Parathyroid adenoma (tissue), 2 donors: ENCODE data around the gene HMBS.

Experiments
- H2AFZ ChIP-seq: fragments of 300-600 bp; sonication (generic); one replicate; pipeline ENCODE4 v1.7.0; 2017; ENCODE audit warnings: antibody characterized with exemption, mild to moderate bottlenecking
- H3K27ac ChIP-seq: fragments of 300-600 bp; sonication (generic); one replicate; pipeline ENCODE4 v1.7.0; 2017
- H3K27me3 ChIP-seq: fragments of 300-600 bp; sonication (generic); one replicate; pipeline ENCODE4 v1.7.0; 2017; ENCODE audit warnings: low read length; ENCODE audit not compliant: control insufficient read depth, insufficient read depth
- H3K36me3 ChIP-seq: fragments of 300-600 bp; sonication (generic); one replicate; pipeline ENCODE4 v1.7.0; 2017; ENCODE audit warnings: low read length; ENCODE audit not compliant: control insufficient read depth, insufficient read depth
- H3K4me1 ChIP-seq: fragments of 300-600 bp; sonication (generic); one replicate; pipeline ENCODE4 v1.7.0; 2017; ENCODE audit warnings: control low read depth
- H3K4me2 ChIP-seq: fragments of 300-600 bp; sonication (generic); one replicate; pipeline ENCODE4 v1.7.0; 2017; ENCODE audit warnings: low read length
- H3K4me3 ChIP-seq: fragments of 300-600 bp; sonication (generic); one replicate; pipeline ENCODE4 v1.7.0; 2017; ENCODE audit warnings: low read depth, low read length
- H3K79me2 ChIP-seq: fragments of 300-600 bp; sonication (generic); one replicate; pipeline ENCODE4 v1.7.0; 2017; ENCODE audit warnings: control low read depth
- H3K9ac ChIP-seq: fragments of 300-600 bp; sonication (generic); one replicate; pipeline ENCODE4 v1.7.0; 2017; ENCODE audit warnings: mild to moderate bottlenecking
- H3K9me3 ChIP-seq: fragments of 300-600 bp; sonication (generic); one replicate; pipeline ENCODE4 v1.7.0; 2017; ENCODE audit warnings: low read length; ENCODE audit not compliant: control insufficient read depth
- TF ChIP-seq, protein P1 (sequence below): fragments of 300-600 bp; sonication (generic); IDR thresholded peaks from one replicate; pipeline ENCODE4 v1.7.0; 2017; ENCODE audit warnings: antibody characterized with exemption, mild to moderate bottlenecking
- donor health status: primary hyperparathyroidism.

The HMBS gene

DNA sequence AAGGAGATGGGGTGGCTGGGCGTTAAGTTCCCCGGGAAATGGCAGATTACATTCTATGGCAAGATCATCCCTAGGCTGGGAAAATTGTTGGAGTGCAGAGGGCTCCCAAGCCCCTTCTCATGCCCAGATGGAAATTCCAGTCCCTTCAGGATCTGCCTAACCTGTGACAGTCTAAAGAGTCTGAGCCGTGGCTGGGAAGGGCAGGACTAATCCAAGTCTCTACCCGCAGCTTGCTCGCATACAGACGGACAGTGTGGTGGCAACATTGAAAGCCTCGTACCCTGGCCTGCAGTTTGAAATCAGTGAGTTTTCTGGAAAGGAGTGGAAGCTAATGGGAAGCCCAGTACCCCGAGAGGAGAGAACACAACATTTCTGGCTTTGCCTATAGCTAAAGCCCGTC lies 3.7 kb downstream of the HMBS start:
- Histone ChIP-seq H3K79me2 (no peaks in the 10 kb centered on the region), H3K27me3 (no peaks in the 10 kb centered on the region), H3K9ac (no peak overlapping the region), H2AFZ (no peak overlapping the region), H3K9me3 (no peaks in the 10 kb centered on the region), H3K36me3 (no peaks in the 10 kb centered on the region), H3K4me2 (no peak overlapping the region), H3K4me3 (no peak overlapping the region), H3K4me1 (peaks cover 10% of the 10 kb centered on the region), H3K27ac (no peak overlapping the region)
- TF ChIP-seq, protein P1, sequence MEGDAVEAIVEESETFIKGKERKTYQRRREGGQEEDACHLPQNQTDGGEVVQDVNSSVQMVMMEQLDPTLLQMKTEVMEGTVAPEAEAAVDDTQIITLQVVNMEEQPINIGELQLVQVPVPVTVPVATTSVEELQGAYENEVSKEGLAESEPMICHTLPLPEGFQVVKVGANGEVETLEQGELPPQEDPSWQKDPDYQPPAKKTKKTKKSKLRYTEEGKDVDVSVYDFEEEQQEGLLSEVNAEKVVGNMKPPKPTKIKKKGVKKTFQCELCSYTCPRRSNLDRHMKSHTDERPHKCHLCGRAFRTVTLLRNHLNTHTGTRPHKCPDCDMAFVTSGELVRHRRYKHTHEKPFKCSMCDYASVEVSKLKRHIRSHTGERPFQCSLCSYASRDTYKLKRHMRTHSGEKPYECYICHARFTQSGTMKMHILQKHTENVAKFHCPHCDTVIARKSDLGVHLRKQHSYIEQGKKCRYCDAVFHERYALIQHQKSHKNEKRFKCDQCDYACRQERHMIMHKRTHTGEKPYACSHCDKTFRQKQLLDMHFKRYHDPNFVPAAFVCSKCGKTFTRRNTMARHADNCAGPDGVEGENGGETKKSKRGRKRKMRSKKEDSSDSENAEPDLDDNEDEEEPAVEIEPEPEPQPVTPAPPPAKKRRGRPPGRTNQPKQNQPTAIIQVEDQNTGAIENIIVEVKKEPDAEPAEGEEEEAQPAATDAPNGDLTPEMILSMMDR = no peak

DNA sequence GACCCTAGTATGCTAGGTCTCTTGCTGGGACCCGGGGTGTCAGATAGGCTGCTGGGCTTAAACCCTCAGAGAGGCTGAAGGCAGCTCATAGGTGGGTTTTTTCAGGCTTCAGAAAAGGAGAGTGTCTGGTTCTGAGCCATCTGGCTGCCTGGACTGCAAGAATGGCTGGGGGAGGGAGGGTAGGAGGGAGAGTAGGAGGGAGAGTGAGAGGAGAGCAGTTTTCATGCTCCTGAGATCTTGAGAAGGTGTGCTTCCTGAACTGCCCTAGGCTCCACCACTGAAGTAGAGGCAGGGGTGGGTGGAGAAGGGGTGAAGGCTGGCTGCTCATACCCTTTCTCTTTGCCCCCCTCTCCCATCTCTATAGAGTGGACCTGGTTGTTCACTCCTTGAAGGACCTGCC lies 4.6 kb downstream of the HMBS start:
- TF ChIP-seq, protein P1 = no peak
- Histone ChIP-seq H3K79me2 (no peaks in the 10 kb centered on the region), H3K27me3 (no peaks in the 10 kb centered on the region), H3K4me3 (no peak overlapping the region), H2AFZ (no peak overlapping the region), H3K9ac (no peak overlapping the region), H3K9me3 (no peaks in the 10 kb centered on the region), H3K4me1 (peaks cover 14% of the 10 kb centered on the region), H3K36me3 (no peaks in the 10 kb centered on the region), H3K27ac (no peak overlapping the region), H3K4me2 (no peak overlapping the region)

DNA sequence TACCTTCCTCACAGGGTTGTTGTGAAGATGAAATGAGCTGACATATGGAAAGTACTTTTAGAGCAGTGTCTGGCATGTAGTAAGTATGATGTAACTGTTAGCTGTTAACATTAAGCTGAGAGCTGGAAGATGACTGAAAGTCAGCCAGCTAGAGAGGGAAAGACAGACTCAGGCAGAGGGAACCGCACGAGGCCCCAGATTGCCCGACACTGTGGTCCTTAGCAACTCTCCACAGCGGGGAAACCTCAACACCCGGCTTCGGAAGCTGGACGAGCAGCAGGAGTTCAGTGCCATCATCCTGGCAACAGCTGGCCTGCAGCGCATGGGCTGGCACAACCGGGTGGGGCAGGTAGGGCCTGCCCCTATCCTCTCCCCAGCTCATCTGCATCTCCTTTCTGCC lies 6.5 kb downstream of the HMBS start:
- H3K4me1 ChIP-seq = peaks cover 7% of the 10 kb centered on the region
- no peaks in the 10 kb centered on the region for H3K79me2 ChIP-seq
- TF ChIP-seq, protein P1 = no peak
- no peaks in the 10 kb centered on the region for H3K27me3 ChIP-seq
- H3K4me2 ChIP-seq = no peak overlapping the region
- H3K4me3 ChIP-seq = no peak overlapping the region
- no peak overlapping the region for H3K27ac ChIP-seq
- H3K9me3 ChIP-seq = no peaks in the 10 kb centered on the region
- H2AFZ ChIP-seq = no peak overlapping the region
- H3K36me3 ChIP-seq = no peaks in the 10 kb centered on the region
- H3K9ac ChIP-seq = no peak overlapping the region

DNA sequence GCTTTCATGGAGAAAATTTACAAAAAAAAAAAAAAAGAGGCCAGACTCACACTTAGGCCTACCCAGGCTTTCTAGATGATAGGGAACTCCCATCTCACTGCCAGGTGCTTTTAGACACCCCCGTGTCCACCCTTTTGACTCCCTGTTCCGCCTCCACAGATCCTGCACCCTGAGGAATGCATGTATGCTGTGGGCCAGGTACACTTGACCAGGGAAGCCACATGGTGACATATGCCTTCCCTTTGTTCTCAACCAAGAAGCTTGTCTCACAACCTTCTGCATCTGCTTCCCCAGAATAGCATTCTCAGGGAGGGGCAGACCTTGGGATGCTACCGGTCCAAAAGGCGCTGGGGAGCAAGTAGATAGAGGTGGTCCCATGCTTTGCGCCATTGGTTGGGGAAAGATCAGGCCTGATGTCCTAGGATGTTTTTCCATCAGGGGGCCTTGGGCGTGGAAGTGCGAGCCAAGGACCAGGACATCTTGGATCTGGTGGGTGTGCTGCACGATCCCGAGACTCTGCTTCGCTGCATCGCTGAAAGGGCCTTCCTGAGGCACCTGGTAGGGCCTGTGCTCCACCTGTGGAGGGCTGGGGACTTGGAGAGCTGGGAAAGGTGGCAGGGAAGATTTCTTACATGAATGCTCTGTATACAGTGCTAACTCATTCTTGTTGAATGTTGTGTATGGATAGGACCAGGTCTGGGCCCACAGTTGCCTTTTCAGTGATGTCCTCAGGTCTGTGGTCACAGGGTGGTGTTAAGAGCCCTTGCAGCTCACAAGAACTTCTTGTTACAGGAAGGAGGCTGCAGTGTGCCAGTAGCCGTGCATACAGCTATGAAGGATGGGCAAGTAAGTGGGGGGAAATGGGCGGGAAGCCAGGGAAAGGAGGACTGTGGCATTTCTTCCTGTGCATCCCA lies 7.5 kb downstream of the HMBS start:
- no peaks in the 10 kb centered on the region for H3K36me3 ChIP-seq
- H3K27ac ChIP-seq = no peak overlapping the region
- no peaks in the 10 kb centered on the region for H3K27me3 ChIP-seq
- H3K9ac ChIP-seq = no peak overlapping the region
- no peaks in the 10 kb centered on the region for H3K9me3 ChIP-seq
- peaks cover 7% of the 10 kb centered on the region for H3K4me1 ChIP-seq
- no peak overlapping the region for H3K4me2 ChIP-seq
- H2AFZ ChIP-seq = no peak overlapping the region
- H3K4me3 ChIP-seq = no peak overlapping the region
- TF ChIP-seq, protein P1 = no peak
- H3K79me2 ChIP-seq = no peaks in the 10 kb centered on the region
